HG03558 (cell line): ENCODE results near the gene MALRD1.

Experiments
- ATAC-seq: cut with Tn5 transposase; IDR thresholded peaks from one replicate; pipeline ENCODE4 v1.9.1; 2021; ENCODE audit warnings: moderate number of reproducible peaks; ENCODE audit not compliant: unreplicated experiment; ENCODE audit errors: extremely low read depth

MALRD1 gene

GRCh38 chr10:19683960-19684359, 635.4 kb downstream of the MALRD1 start:
- no peak for ATAC-seq

GRCh38 chr10:19688344-19688743, 639.7 kb downstream of the MALRD1 start:
- no peak for ATAC-seq

GRCh38 chr10:19689231-19689630, 640.6 kb downstream of the MALRD1 start:
- no peak for ATAC-seq

- no peak for ATAC-seq
Measured at GRCh38 chr10:19699299-19699698, 650.7 kb downstream of the MALRD1 start.

- ATAC-seq: no peak
Measured at GRCh38 chr10:19701427-19702052, 652.9 kb downstream of the MALRD1 start.

GRCh38 chr10:19702215-19702614, 653.6 kb downstream of the MALRD1 start:
- ATAC-seq: no peak

- ATAC-seq: no peak
Measured at GRCh38 chr10:19704544-19704943, 655.9 kb downstream of the MALRD1 start.

GRCh38 chr10:19705250-19705649, 656.6 kb downstream of the MALRD1 start:
- ATAC-seq: no peak

GRCh38 chr10:19706904-19707303, 658.3 kb downstream of the MALRD1 start:
- no peak for ATAC-seq

GRCh38 chr10:19707376-19707775, 658.8 kb downstream of the MALRD1 start:
- no peak for ATAC-seq

GRCh38 chr10:19708031-19708430, 659.4 kb downstream of the MALRD1 start:
- no peak for ATAC-seq

GRCh38 chr10:19710600-19710999, 662.0 kb downstream of the MALRD1 start:
- ATAC-seq: no peak

GRCh38 chr10:19713159-19713558, 664.6 kb downstream of the MALRD1 start:
- no peak for ATAC-seq

- ATAC-seq: no peak
Measured at GRCh38 chr10:19713800-19714525, 665.4 kb downstream of the MALRD1 start.

GRCh38 chr10:19719284-19719683, 670.7 kb downstream of the MALRD1 start:
- ATAC-seq: no peak

- no peak for ATAC-seq
Measured at GRCh38 chr10:19724287-19724686, 675.7 kb downstream of the MALRD1 start.

GRCh38 chr10:19728376-19728775, 679.8 kb downstream of the MALRD1 start:
- ATAC-seq: no peak

- no peak for ATAC-seq
Measured at GRCh38 chr10:19728964-19729363, 680.4 kb downstream of the MALRD1 start.

- ATAC-seq: no peak
Measured at GRCh38 chr10:19730167-19730906, 681.7 kb downstream of the MALRD1 start.

GRCh38 chr10:19730907-19731217, 682.3 kb downstream of the MALRD1 start:
- ATAC-seq: no peak

GRCh38 chr10:19731560-19731959, 683.0 kb downstream of the MALRD1 start:
- ATAC-seq: no peak
